GM21423 (cell line): ENCODE data around the gene ANK3.

Source experiments
- ATAC-seq: cut with Tn5 transposase; IDR thresholded peaks from one replicate; pipeline ENCODE4 v1.9.1; 2021; ENCODE audit warnings: mild to moderate bottlenecking, moderate library complexity; ENCODE audit not compliant: unreplicated experiment

ANK3 gene

DNA sequence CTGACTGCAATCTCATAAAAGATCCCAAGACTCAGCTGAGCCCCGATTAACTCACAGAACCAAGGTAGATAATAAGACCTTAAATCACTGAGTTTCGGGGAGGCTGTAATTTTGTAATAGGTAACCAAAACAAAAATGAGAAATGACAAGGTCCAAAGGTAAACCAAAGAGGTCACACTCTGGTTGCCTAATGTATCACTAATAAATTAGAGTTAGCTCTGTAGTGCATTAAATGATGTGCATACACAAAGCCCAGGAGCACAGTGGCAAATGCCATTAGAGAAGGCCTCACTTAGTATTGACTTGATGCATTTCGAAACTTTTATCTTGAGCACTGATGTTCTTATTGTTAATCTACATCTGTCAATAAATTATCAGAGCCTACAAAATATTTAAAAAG lies 245.6 kb downstream of the ANK3 start:
- no peak for ATAC-seq

- no peak for ATAC-seq
Measured at GRCh38 chr10:60142736-60143135, 246.9 kb downstream of the ANK3 start.

GRCh38 chr10:60141896-60142559 lies 247.6 kb downstream of the ANK3 start:
- ATAC-seq, result no peak

GRCh38 chr10:60140651-60141632 lies 248.7 kb downstream of the ANK3 start:
- no peak for ATAC-seq

- ATAC-seq, result no peak
Measured at GRCh38 chr10:60139798-60140566, 249.7 kb downstream of the ANK3 start.

GRCh38 chr10:60139290-60139689 lies 250.4 kb downstream of the ANK3 start:
- ATAC-seq, result no peak

DNA sequence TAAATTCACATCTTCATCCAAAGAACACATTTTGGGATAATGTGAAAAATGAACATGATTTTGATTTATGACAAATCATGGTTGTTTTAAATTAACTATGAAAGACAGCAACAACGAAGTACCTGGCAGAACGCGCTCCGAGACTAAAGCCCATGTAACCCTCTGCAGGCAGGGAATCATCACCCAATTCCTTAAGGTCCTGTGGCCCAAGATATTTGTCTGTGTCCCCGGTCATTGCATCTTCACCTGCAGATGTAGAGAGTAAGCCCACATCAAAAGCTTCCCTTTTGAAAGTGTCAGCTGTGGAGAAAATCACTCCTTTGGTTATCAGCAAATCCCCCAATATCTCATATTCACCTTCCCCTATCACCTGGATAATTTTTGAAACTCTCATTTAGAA lies 250.8 kb downstream of the ANK3 start:
- ATAC-seq, result no peak

GRCh38 chr10:60138026-60138425 lies 251.6 kb downstream of the ANK3 start:
- ATAC-seq, result no peak

DNA sequence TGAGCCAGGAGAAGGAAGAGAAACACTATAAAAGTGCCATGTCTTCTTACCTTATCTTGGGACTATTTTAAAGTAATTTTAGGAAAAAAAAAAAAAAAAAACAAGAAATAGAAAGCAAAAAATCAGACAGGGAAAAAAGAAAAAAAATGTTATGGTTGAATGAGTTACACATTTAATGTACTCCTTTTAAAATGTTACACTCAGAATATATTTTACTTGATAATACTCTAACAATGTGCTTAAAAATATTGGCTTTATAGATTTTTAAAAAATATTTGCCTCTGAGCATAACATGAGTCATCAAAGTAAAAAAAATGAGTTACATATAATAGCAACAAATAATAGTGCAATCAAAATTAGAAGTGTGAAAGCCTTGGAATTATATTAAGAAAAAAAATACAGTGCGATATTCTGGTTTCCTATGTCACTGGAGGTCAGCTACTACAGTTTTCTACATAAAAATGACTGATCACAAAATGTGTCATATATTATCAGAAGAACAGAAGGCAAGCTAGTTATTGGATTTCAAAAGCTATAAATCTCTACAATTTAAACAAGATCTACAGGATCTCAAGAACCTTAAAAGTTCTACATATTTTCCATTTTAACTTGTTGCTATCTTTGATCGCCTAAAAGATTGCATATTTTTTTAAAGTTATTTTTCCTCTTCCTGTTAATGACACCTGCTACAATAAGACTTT lies 252.2 kb downstream of the ANK3 start:
- no peak for ATAC-seq

DNA sequence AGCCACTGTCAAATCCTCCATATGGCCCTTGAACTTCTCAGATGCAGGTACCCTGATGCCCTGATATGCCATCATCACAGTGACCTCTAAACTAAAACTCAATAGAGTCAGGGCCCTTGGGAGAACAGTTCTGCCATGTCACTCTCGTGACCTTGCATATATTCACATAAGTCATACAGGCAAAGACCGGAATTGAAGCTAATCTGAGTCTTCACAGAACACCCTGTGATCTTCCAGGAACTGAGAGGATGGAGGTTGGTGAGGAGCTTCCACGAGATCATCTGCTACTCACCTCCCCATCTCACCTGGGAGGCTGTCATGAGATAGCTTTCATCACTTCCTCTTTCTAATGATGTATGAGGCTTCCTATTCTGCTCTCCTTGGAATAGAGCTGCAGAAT lies 254.7 kb downstream of the ANK3 start:
- peak; percentile 67 for ATAC-seq

DNA sequence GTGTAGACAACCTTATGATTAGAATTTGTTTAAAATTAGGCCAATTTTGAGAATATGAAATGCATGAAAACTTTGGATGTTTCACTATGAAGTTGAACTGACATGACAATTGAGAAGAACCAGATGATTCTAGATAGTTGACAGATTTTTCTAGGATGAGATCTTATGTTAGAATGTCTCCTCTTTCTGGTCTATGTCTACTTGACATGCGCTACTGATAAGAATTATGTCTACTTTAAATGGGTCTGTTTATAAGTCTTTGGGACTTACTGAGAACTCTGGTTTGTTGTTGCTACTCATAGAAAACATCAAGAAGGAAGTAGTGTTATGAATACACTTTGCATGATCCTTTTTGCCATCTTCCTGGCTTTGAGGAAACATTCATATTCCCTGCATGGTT lies 255.1 kb downstream of the ANK3 start:
- ATAC-seq, result no peak

DNA sequence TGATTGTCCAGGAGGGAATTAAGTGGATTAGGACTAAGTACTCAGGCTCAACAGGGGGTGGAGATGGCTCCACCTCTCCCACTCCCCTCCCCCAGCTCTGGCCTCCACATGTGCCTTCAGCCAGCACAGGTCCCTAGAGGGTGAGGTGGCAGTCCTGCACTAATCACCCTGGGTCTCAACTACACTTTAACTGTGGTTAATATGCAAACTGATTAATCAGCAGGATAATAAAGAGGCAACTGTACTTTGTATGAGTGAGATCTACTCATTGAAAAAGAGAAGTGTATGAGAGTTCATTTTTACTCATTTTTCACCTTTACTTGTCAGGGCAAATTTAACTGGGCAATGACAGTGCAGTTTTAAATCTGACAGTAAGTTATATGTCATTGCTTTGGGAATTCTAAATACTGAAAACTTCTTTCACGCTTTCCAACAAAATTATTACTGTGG lies 259.5 kb downstream of the ANK3 start:
- peak; percentile 70 for ATAC-seq

GRCh38 chr10:60125895-60126294 lies 263.8 kb downstream of the ANK3 start:
- no peak for ATAC-seq

DNA sequence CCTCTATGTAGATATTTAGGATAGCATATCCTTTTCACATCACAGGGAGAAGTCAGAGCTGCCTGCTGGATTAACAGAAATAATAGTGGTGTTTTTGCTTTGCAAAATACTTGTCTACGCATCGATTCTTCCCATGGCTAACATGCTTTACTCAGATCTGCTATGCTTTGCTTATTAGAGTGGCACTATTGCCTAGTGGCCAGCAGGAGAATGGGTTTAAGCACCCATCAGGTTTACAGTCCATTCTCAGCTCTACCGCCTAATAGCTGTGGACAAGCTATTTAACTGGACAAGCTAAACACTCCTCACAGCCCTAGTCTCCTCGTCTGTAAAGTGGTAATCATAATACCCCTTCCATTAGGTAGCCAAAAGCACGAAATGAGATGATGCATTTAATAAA lies 265.1 kb downstream of the ANK3 start:
- no peak for ATAC-seq

GRCh38 chr10:60123668-60124067 lies 266.0 kb downstream of the ANK3 start:
- ATAC-seq, result no peak

GRCh38 chr10:60123172-60123571 lies 266.5 kb downstream of the ANK3 start:
- ATAC-seq, result no peak

GRCh38 chr10:60122190-60122589 lies 267.5 kb downstream of the ANK3 start:
- no peak for ATAC-seq

- ATAC-seq, result peak; percentile 82
Measured at GRCh38 chr10:60114765-60115586, 274.7 kb downstream of the ANK3 start.

GRCh38 chr10:60110739-60111138 lies 278.9 kb downstream of the ANK3 start:
- ATAC-seq, result no peak
